ENCODE data around the gene TSC2. TPM values are rescaled to one million over a fixed set of nuclear protein-coding genes. Genes with fewer than 3 reads are reported as not detected.

The TSC2 gene
- total RNA-seq, 1 experiment from 2014 or later, result 109 TPM

DNA sequence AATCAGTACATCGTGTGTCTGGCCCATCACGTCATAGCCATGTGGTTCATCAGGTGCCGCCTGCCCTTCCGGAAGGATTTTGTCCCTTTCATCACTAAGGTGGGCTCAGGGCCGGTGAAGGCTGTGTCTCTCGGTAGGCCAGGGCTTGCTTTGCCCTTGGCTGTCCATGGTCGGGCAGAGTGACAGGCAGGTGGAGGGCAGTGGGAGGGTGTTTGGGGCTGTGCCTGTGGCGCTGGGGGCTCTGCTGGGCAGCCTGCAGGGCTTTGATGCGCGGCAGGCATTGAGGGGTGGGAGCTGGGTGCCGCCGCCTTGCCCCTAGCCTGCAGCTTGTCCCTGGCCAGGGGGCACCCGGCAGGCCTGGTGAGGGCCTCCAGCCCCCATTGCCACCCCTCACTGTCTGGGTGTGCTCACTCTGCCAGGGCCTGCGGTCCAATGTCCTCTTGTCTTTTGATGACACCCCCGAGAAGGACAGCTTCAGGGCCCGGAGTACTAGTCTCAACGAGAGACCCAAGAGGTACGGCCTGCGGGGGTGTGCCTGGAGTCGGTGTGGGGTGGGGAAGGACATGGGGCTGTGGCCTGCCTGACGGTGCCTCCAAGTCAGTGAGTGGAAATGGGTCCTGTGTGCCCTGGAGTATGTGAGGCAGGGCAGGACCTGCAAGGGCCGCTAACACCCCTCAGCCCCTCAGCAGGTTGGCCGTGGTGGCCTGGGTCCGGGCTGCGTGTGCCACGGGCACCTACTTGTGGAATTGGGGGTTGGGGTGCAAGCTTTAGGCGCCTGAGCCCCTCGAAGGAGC lies 28.5 kb downstream of the TSC2 start:
- ChIA-PET POLR2A (no interaction called here), CTCF (no interaction called here)
- no TSS peak for BruUV-seq (replicated peaks)
- H3K36me3 ChIP-seq (ENCODE audit: control insufficient read depth, insufficient read depth, low read length), result no peaks in the 10 kb centered on the region; the same call in 1 of the 2 replicates
- Mint-ChIP-seq H3K9me3 (ENCODE audit: unreplicated experiment) (no peaks in the 10 kb centered on the region), H3K27ac (ENCODE audit: unreplicated experiment) (no peak overlapping the region), H3K27me3 (ENCODE audit: insufficient read depth, unreplicated experiment) (no peaks in the 10 kb centered on the region), H3K4me1 (ENCODE audit: low read depth, unreplicated experiment) (no peaks in the 10 kb centered on the region), H3K36me3 (ENCODE audit: insufficient read depth, unreplicated experiment) (peaks cover 7% of the 10 kb centered on the region), H3K4me3 (ENCODE audit: unreplicated experiment) (no peak overlapping the region)
- intact Hi-C loops (cut with micrococcal nuclease; ENCODE audit: unreplicated experiment), result no loop called here
- DNase-seq, result no peak
- H3K9me3 ChIP-seq, result no peaks in the 10 kb centered on the region
- no peak overlapping the region for H3K4me3 ChIP-seq (ENCODE audit: low read depth, low read length)
- TF ChIP-seq CTCF (IDR thresholded peaks at IDR 0.05; ENCODE audit: insufficient read depth in 1 of 2, low read depth in 1 of 2, low read length in 1 of 2, severe bottlenecking in 1 of 2, unreplicated experiment in 1 of 2), result no peak
- no peaks in the 10 kb centered on the region for H3K27me3 ChIP-seq (replicated peaks; ENCODE audit: control insufficient read depth, insufficient read depth, low read length)
- no peaks in the 10 kb centered on the region for H3K4me1 ChIP-seq

DNA sequence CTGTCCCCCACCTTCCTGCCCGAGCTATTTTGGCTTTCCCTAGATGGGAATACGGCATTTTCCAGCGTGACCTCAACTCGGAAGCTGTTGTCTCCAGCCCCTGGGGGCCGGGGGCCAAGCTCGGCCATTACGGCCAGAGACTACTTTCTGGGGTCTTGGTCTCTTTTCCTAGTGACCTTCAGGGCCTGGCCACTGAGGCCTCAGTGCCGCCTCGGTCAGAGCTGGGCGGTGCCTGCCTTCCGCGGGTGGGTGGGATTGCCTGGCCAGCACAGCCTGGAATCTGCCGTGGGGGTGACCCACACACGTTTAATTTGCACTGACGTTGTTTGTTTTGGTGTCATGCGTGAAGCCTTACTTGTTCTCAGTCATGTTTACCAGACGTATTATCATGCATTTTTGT lies 29.2 kb downstream of the TSC2 start:
- no TSS peak for BruUV-seq (replicated peaks)
- peaks cover 7% of the 10 kb centered on the region for H3K36me3 Mint-ChIP-seq (ENCODE audit: insufficient read depth, unreplicated experiment)

DNA sequence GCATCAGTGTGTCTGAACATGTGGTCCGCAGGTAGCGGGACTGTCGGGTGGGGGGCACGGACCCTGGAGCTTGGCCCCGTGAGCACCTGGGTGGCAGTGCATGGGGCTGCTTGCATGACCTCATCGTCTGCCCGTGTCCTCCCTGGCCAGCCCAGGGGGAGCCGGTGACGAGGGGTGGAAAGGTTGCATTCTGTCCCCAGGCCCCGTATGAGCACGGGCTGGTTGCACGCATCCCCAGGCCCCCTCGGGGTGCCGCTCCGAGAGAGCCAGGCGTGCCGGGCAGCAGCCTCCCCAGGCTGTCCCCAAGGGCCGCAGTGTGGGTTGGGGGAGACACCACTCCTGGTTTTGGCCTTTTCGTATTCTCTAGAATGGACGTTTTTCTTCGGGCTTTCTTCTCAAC lies 29.9 kb downstream of the TSC2 start:
- no peak overlapping the region for H3K4me3 ChIP-seq (ENCODE audit: low read depth, low read length)
- H3K4me3 Mint-ChIP-seq (ENCODE audit: unreplicated experiment), result no peak overlapping the region
- H3K9me3 ChIP-seq, result no peaks in the 10 kb centered on the region
- ChIA-PET CTCF (no interaction called here), POLR2A (no interaction called here)
- no peak for TF ChIP-seq CTCF (IDR thresholded peaks at IDR 0.05; ENCODE audit: insufficient read depth in 1 of 2, low read depth in 1 of 2, low read length in 1 of 2, severe bottlenecking in 1 of 2, unreplicated experiment in 1 of 2)
- H3K36me3 Mint-ChIP-seq (ENCODE audit: insufficient read depth, unreplicated experiment), result peaks cover 7% of the 10 kb centered on the region
- H3K9me3 Mint-ChIP-seq (ENCODE audit: unreplicated experiment), result no peaks in the 10 kb centered on the region
- BruUV-seq (replicated peaks), result no TSS peak
- intact Hi-C loops (cut with micrococcal nuclease; ENCODE audit: unreplicated experiment), result no loop called here
- H3K36me3 ChIP-seq (ENCODE audit: control insufficient read depth, insufficient read depth, low read length), result no peaks in the 10 kb centered on the region; the same call in 1 of the 2 replicates
- no peaks in the 10 kb centered on the region for H3K27me3 Mint-ChIP-seq (ENCODE audit: insufficient read depth, unreplicated experiment)
- H3K27me3 ChIP-seq (replicated peaks; ENCODE audit: control insufficient read depth, insufficient read depth, low read length), result no peaks in the 10 kb centered on the region
- DNase-seq, result no peak
- H3K4me1 ChIP-seq, result no peaks in the 10 kb centered on the region
- no peaks in the 10 kb centered on the region for H3K4me1 Mint-ChIP-seq (ENCODE audit: low read depth, unreplicated experiment)
- H3K27ac Mint-ChIP-seq (ENCODE audit: unreplicated experiment), result no peak overlapping the region

More for the DNA sequence above, 29.2 kb downstream of the TSC2 start:
- H3K27me3 Mint-ChIP-seq (ENCODE audit: insufficient read depth, unreplicated experiment), result no peaks in the 10 kb centered on the region
- Histone ChIP-seq H3K9me3 (no peaks in the 10 kb centered on the region), H3K36me3 (ENCODE audit: control insufficient read depth, insufficient read depth, low read length) (no peaks in the 10 kb centered on the region; the same call in 1 of the 2 replicates), H3K4me1 (no peaks in the 10 kb centered on the region), H3K27me3 (replicated peaks; ENCODE audit: control insufficient read depth, insufficient read depth, low read length) (no peaks in the 10 kb centered on the region), H3K4me3 (ENCODE audit: low read depth, low read length) (no peak overlapping the region)
- H3K27ac Mint-ChIP-seq (ENCODE audit: unreplicated experiment), result no peak overlapping the region
- intact Hi-C loops (cut with micrococcal nuclease; ENCODE audit: unreplicated experiment), result no loop called here
- no peak overlapping the region for H3K4me3 Mint-ChIP-seq (ENCODE audit: unreplicated experiment)
- ChIA-PET POLR2A (no interaction called here), CTCF (no interaction called here)
- TF ChIP-seq CTCF (IDR thresholded peaks at IDR 0.05; ENCODE audit: insufficient read depth in 1 of 2, low read depth in 1 of 2, low read length in 1 of 2, severe bottlenecking in 1 of 2, unreplicated experiment in 1 of 2), result no peak
- H3K9me3 Mint-ChIP-seq (ENCODE audit: unreplicated experiment), result no peaks in the 10 kb centered on the region
- no peak for DNase-seq
- no peaks in the 10 kb centered on the region for H3K4me1 Mint-ChIP-seq (ENCODE audit: low read depth, unreplicated experiment)
